GM12878 (cell line): ENCODE data around the gene ZNF445.

Experiments
- BCL3 ChIP-seq: IDR thresholded peaks from 2 replicates; pipeline ENCODE4 v1.6.1; 2011; ENCODE audit warnings: borderline replicate concordance, low read depth, mild to moderate bottlenecking, moderate library complexity, low read length; ENCODE audit not compliant: insufficient read depth, poor library complexity, severe bottlenecking
- CHD2 ChIP-seq: IDR thresholded peaks from 2 replicates; pipeline ENCODE4 v1.6.1; 2011; ENCODE audit warnings: low read depth, low read length, improper control_type of control experiment, borderline replicate concordance
- CREM ChIP-seq: IDR thresholded peaks from 2 replicates; pipeline ENCODE4 v1.6.1; 2014; ENCODE audit warnings: antibody characterized with exemption, low read depth
- GABPA ChIP-seq: IDR thresholded peaks from 2 replicates; pipeline ENCODE4 v1.6.1; 2014; ENCODE audit warnings: antibody characterized with exemption, low read depth, mild to moderate bottlenecking, inconsistent platforms
- MAX ChIP-seq: IDR thresholded peaks from 2 replicates; pipeline ENCODE4 v1.6.1; 2012; ENCODE audit warnings: low read depth, low read length, improper control_type of control experiment
- POLR2A ChIP-seq: IDR thresholded peaks from 2 replicates; pipeline ENCODE4 v1.6.1; 2011; ENCODE audit warnings: low read depth, mild to moderate bottlenecking, low read length
- POLR2AphosphoS5 ChIP-seq: IDR thresholded peaks from 2 replicates; pipeline ENCODE4 v1.6.1; 2011; ENCODE audit warnings: mild to moderate bottlenecking, low read length, inconsistent platforms
- RFX5 ChIP-seq: IDR thresholded peaks from 2 replicates; pipeline ENCODE4 v1.6.1; 2011; ENCODE audit warnings: low read depth, low read length, improper control_type of control experiment
- TCF7 ChIP-seq: IDR thresholded peaks from 2 replicates; pipeline ENCODE4 v1.6.1; 2014; ENCODE audit warnings: antibody characterized with exemption, borderline replicate concordance
- TF ChIP-seq, protein P1 (sequence below), 3 experiments: IDR thresholded peaks in 2 of 3; conservative IDR thresholded peaks in 1 of 3; 2 replicates each; pipeline ENCODE4 v1.5.1; 2011; ENCODE audit warnings: low read depth in 3 of 3, low read length in 3 of 3, mild to moderate bottlenecking in 3 of 3, control low read depth in 2 of 3, moderate library complexity in 2 of 3, inconsistent platforms in 1 of 3, mixed read lengths in 1 of 3; ENCODE audit not compliant: control insufficient read depth in 2 of 3, insufficient read depth in 1 of 3; ENCODE audit errors: extremely low read depth in 1 of 3

DNA sequence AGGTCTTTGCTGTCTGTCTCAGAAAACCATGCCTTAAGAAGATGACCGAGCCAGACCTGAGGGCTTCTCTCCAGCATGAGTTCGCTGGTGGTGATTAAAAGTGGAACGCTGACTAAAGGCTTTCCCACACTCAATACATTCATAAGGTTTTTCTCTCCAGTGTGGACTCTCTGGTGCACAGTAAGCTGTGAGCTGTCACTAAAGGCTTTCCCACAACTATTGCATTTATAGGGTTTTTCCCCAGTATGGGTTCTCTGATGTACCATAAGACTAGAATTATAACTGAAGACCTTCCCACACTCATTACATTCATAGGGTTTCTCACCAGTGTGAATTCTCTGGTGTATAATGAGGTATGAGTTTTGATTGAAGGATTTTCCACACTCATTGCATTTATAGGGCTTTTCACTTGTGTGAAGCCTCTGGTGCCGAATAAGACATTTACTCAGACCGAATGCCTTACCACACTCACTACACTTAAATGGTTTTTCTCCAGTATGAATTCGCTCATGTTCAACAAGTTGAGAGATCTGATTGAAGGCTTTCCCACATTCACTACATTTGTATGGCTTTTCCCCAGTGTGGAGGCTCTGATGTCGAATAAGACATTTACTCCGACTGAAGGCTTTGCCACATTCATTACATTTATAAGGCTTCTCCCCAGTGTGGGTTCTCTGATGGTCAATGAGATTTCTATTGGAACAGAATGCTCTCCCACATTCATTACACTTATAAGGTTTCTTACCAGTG, 21.9 kb upstream of the ZNF445 start:
- no peak for TF ChIP-seq BCL3
- TF ChIP-seq, protein P1, sequence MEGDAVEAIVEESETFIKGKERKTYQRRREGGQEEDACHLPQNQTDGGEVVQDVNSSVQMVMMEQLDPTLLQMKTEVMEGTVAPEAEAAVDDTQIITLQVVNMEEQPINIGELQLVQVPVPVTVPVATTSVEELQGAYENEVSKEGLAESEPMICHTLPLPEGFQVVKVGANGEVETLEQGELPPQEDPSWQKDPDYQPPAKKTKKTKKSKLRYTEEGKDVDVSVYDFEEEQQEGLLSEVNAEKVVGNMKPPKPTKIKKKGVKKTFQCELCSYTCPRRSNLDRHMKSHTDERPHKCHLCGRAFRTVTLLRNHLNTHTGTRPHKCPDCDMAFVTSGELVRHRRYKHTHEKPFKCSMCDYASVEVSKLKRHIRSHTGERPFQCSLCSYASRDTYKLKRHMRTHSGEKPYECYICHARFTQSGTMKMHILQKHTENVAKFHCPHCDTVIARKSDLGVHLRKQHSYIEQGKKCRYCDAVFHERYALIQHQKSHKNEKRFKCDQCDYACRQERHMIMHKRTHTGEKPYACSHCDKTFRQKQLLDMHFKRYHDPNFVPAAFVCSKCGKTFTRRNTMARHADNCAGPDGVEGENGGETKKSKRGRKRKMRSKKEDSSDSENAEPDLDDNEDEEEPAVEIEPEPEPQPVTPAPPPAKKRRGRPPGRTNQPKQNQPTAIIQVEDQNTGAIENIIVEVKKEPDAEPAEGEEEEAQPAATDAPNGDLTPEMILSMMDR (IDR thresholded peaks at IDR 0.05 in 2 of 3, conservative IDR thresholded peaks at IDR 0.05 in 1 of 3; ENCODE audit: control insufficient read depth in 2 of 3, extremely low read depth in 1 of 3, insufficient read depth in 1 of 3, low read depth in 3 of 3, low read length in 3 of 3): no peak
- TF ChIP-seq CHD2: no peak
- TF ChIP-seq MAX: no peak
- TF ChIP-seq CREM: no peak
- no peak for TF ChIP-seq RFX5
- TF ChIP-seq POLR2A: no peak
- no peak for TF ChIP-seq GABPA
- TF ChIP-seq POLR2AphosphoS5: no peak
- no peak for TF ChIP-seq TCF7
